ENCODE measurements around the gene SMYD4. TPM values are rescaled to one million over a fixed set of nuclear protein-coding genes. Genes with fewer than 3 reads are reported as not detected.

SMYD4 gene
- total RNA-seq (10 to 100 TPM; 15.0 to 19.2 TPM), polyA plus RNA-seq (1 to 10 TPM; 2.4 to 9.5 TPM)
- long read RNA-seq, donor 1, full-length matches to known transcripts = 18 of 33 reads
- long read RNA-seq, donor 1, partial matches to known transcripts = 8 of 33 reads
- long read RNA-seq, donor 1, other reads (novel, unspliced or antisense) = 7 of 33 reads
- long read RNA-seq, donor 2, full-length matches to known transcripts = 2 of 8 reads
- long read RNA-seq, donor 2, partial matches to known transcripts = 2 of 8 reads
- long read RNA-seq, donor 2, other reads (novel, unspliced or antisense) = 4 of 8 reads

DNA sequence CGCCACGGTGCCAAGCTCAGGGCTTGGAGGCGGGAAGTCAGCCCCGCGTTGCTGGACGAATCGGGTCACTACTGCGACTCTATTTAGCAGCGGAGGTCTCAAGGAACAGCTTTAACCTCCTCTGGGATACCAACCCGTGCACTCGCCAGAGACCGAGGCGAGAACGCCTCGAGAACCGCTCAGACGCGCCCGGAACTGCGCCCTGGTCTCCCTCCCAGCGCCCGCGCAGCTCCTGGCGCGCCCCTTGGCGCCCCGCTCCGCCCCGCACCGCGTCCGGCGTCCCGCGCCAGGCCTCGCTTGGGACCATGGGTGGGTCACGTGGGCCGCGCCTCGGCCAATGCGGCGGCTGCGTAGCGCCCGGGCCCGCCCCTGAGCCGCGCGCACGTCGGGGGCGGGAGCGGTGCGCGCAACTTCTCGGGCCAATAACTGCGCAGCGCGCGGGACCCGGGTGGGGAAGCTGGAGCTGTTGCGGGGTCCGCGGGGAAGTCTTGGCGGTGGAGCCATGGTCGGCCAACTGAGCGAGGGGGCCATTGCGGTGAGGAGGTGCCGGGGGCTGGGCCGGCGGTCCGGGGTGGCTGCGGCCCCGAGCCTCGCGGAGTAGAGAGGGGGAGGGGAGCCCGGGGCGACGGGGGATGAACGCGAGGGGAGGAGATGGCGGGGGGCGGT is at the start of gene SMYD4, which contains the start of gene RPA1:
Gene SMYD4 (minus strand): TSS at position 311 of the 666 bp plus-strand sequence. CDS start 1,908 bp downstream, outside the sequence.
Gene RPA1 (plus strand): TSS at position 414 of the 666 bp plus-strand sequence. CDS start 89 bp downstream, at position 503.
- no peaks in the 10 kb centered on the region for H3K36me3 ChIP-seq (ENCODE audit: control insufficient read depth in 1 of 2, insufficient read depth in 2 of 2, low read length in 1 of 2)
- DNase-seq = peak; percentile 93 to 97
- no peaks in the 10 kb centered on the region for H3K9me3 ChIP-seq (ENCODE audit: control insufficient read depth, low read length)

GRCh38 chr17:1878419-1879121 is 48.9 kb upstream of the SMYD4 start:
- intact Hi-C loops (cut with DNase I) = loop anchor here in 1 of 2 donors (10.0 kb wide), 1 partner anchor 214 kb away; no protein-coding TSS in a partner anchor
- Histone ChIP-seq H3K9me3 (ENCODE audit: control insufficient read depth, low read length) (no peaks in the 10 kb centered on the region), H3K4me3 (ENCODE audit: low read length in 2 of 2) (no peak overlapping the region), H3K36me3 (ENCODE audit: control insufficient read depth in 1 of 2, insufficient read depth in 2 of 2, low read length in 1 of 2) (peaks cover 3 to 7% of the 10 kb centered on the region in 2 donors), H3K27ac (ENCODE audit: low read depth in 1 of 2, low read length in 2 of 2) (no peak overlapping the region), H3K27me3 (ENCODE audit: control insufficient read depth in 1 of 2, insufficient read depth in 2 of 2, low read length in 1 of 2) (no peaks in the 10 kb centered on the region), H3K4me1 (ENCODE audit: control insufficient read depth in 1 of 2, insufficient read depth in 2 of 2, low read length in 2 of 2) (no peaks in the 10 kb centered on the region)
- WGBS, 2 donors = 77 to 78% methylated on average over 17 of the region's 17 CpGs
- no peak for ATAC-seq (ENCODE audit: low FRiP score)
- no peak for DNase-seq

More for the DNA sequence above, at the start of gene SMYD4, which contains the start of gene RPA1:
- WGBS, 2 donors = 0 to 1% methylated on average over 64 to 83 of the region's 83 CpGs
- intact Hi-C loops (cut with DNase I) = loop anchor here (2.0 to 10.0 kb wide), 3 partner anchors 105 to 113 kb away; partner anchors contain the start of gene WDR81 (in 2 of the 2)
- peak; percentile 99 for ATAC-seq (ENCODE audit: low FRiP score)
- Histone ChIP-seq H3K4me1 (ENCODE audit: control insufficient read depth in 1 of 2, insufficient read depth in 2 of 2, low read length in 2 of 2) (no peaks in the 10 kb centered on the region), H3K27ac (ENCODE audit: low read depth in 1 of 2, low read length in 2 of 2) (peak within 1 kb of the TSS in 1 of 2 donors; percentile 27), H3K27me3 (ENCODE audit: control insufficient read depth in 1 of 2, insufficient read depth in 2 of 2, low read length in 1 of 2) (no peaks in the 10 kb centered on the region), H3K4me3 (ENCODE audit: low read length in 2 of 2) (peak within 1 kb of the TSS; percentile 58 to 76)

GRCh38 chr17:1875597-1875996 is 45.9 kb upstream of the SMYD4 start:
- ATAC-seq (ENCODE audit: low FRiP score) = no peak
- DNase-seq = no peak
- no peak overlapping the region for H3K4me3 ChIP-seq (ENCODE audit: low read length in 2 of 2)
- no peaks in the 10 kb centered on the region for H3K4me1 ChIP-seq (ENCODE audit: control insufficient read depth in 1 of 2, insufficient read depth in 2 of 2, low read length in 2 of 2)
- intact Hi-C loops (cut with DNase I) = loop anchor here in 1 of 2 donors (10.0 kb wide), 1 partner anchor 211 kb away; no protein-coding TSS in a partner anchor
- H3K9me3 ChIP-seq (ENCODE audit: control insufficient read depth, low read length) = no peaks in the 10 kb centered on the region
- 88 to 90% methylated on average over 4 of the region's 4 CpGs for WGBS, 2 donors
- no peak overlapping the region for H3K27ac ChIP-seq (ENCODE audit: low read depth in 1 of 2, low read length in 2 of 2)
- no peaks in the 10 kb centered on the region for H3K27me3 ChIP-seq (ENCODE audit: control insufficient read depth in 1 of 2, insufficient read depth in 2 of 2, low read length in 1 of 2)
- H3K36me3 ChIP-seq (ENCODE audit: control insufficient read depth in 1 of 2, insufficient read depth in 2 of 2, low read length in 1 of 2) = peaks cover 0 to 5% of the 10 kb centered on the region in 2 donors

- Histone ChIP-seq H3K4me1 (ENCODE audit: control insufficient read depth in 1 of 2, insufficient read depth in 2 of 2, low read length in 2 of 2) (no peaks in the 10 kb centered on the region), H3K36me3 (ENCODE audit: control insufficient read depth in 1 of 2, insufficient read depth in 2 of 2, low read length in 1 of 2) (peaks cover 0 to 2% of the 10 kb centered on the region in 2 donors), H3K27me3 (ENCODE audit: control insufficient read depth in 1 of 2, insufficient read depth in 2 of 2, low read length in 1 of 2) (no peaks in the 10 kb centered on the region), H3K27ac (ENCODE audit: low read depth in 1 of 2, low read length in 2 of 2) (no peak overlapping the region), H3K4me3 (ENCODE audit: low read length in 2 of 2) (no peak overlapping the region), H3K9me3 (ENCODE audit: control insufficient read depth, low read length) (no peaks in the 10 kb centered on the region)
- intact Hi-C loops (cut with DNase I) = loop anchor here in 1 of 2 donors (10.0 kb wide), 1 partner anchor 209 kb away; no protein-coding TSS in a partner anchor
- DNase-seq (no peak), ATAC-seq (ENCODE audit: low FRiP score) (no peak)
- 91 to 93% methylated on average over 9 of the region's 9 CpGs for WGBS, 2 donors
These were observed 43.7 kb upstream of the SMYD4 start for GRCh38 chr17:1873418-1873817.

GRCh38 chr17:1872976-1873375 is 43.3 kb upstream of the SMYD4 start:
- H3K4me3 ChIP-seq (ENCODE audit: low read length in 2 of 2) = no peak overlapping the region
- ATAC-seq (ENCODE audit: low FRiP score) (no peak), DNase-seq (no peak)
- H3K9me3 ChIP-seq (ENCODE audit: control insufficient read depth, low read length) = no peaks in the 10 kb centered on the region
- WGBS, 2 donors = 89 to 91% methylated on average over 4 of the region's 4 CpGs
- no peaks in the 10 kb centered on the region for H3K27me3 ChIP-seq (ENCODE audit: control insufficient read depth in 1 of 2, insufficient read depth in 2 of 2, low read length in 1 of 2)
- intact Hi-C loops (cut with DNase I) = loop anchor here in 1 of 2 donors (10.0 kb wide), 1 partner anchor 208 kb away; no protein-coding TSS in a partner anchor
- H3K36me3 ChIP-seq (ENCODE audit: control insufficient read depth in 1 of 2, insufficient read depth in 2 of 2, low read length in 1 of 2) = peaks cover 0 to 2% of the 10 kb centered on the region in 2 donors
- H3K4me1 ChIP-seq (ENCODE audit: control insufficient read depth in 1 of 2, insufficient read depth in 2 of 2, low read length in 2 of 2) = no peaks in the 10 kb centered on the region
- no peak overlapping the region for H3K27ac ChIP-seq (ENCODE audit: low read depth in 1 of 2, low read length in 2 of 2)

DNA sequence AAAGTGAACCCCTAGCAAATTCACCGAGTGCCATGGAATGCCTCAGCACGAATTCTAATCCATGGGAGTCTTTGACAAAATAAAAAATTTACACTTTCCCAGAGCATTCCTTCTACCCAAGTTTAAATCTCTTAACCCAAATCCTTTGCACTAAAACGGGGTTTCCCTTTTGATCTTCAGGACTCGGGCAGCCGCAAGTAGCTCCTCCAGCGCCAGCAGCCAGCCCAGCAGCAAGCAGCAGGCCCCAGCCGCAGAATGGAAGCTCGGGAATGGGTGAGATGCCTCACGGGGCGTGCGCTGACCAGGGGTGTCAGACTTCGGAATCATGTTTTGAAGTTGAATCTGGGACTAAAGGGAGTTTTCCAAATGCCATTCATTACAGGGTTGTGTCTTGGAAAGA is 42.6 kb upstream of the SMYD4 start:
- peaks cover 0 to 2% of the 10 kb centered on the region in 2 donors for H3K36me3 ChIP-seq (ENCODE audit: control insufficient read depth in 1 of 2, insufficient read depth in 2 of 2, low read length in 1 of 2)
- DNase-seq = no peak
- intact Hi-C loops (cut with DNase I) = loop anchor here in 1 of 2 donors (10.0 kb wide), 1 partner anchor 207 kb away; no protein-coding TSS in a partner anchor
- no peaks in the 10 kb centered on the region for H3K4me1 ChIP-seq (ENCODE audit: control insufficient read depth in 1 of 2, insufficient read depth in 2 of 2, low read length in 2 of 2)
- H3K27ac ChIP-seq (ENCODE audit: low read depth in 1 of 2, low read length in 2 of 2) = no peak overlapping the region
- no peak overlapping the region for H3K4me3 ChIP-seq (ENCODE audit: low read length in 2 of 2)
- H3K27me3 ChIP-seq (ENCODE audit: control insufficient read depth in 1 of 2, insufficient read depth in 2 of 2, low read length in 1 of 2) = no peaks in the 10 kb centered on the region
- ATAC-seq (ENCODE audit: low FRiP score) = no peak
- 90 to 92% methylated on average over 12 of the region's 12 CpGs for WGBS, 2 donors
- no peaks in the 10 kb centered on the region for H3K9me3 ChIP-seq (ENCODE audit: control insufficient read depth, low read length)

GRCh38 chr17:1871756-1872155 is 42.1 kb upstream of the SMYD4 start:
- Histone ChIP-seq H3K27ac (ENCODE audit: low read depth in 1 of 2, low read length in 2 of 2) (no peak overlapping the region), H3K36me3 (ENCODE audit: control insufficient read depth in 1 of 2, insufficient read depth in 2 of 2, low read length in 1 of 2) (peaks cover 0 to 2% of the 10 kb centered on the region in 2 donors), H3K27me3 (ENCODE audit: control insufficient read depth in 1 of 2, insufficient read depth in 2 of 2, low read length in 1 of 2) (no peaks in the 10 kb centered on the region), H3K4me1 (ENCODE audit: control insufficient read depth in 1 of 2, insufficient read depth in 2 of 2, low read length in 2 of 2) (no peaks in the 10 kb centered on the region), H3K9me3 (ENCODE audit: control insufficient read depth, low read length) (no peaks in the 10 kb centered on the region), H3K4me3 (ENCODE audit: low read length in 2 of 2) (no peak overlapping the region)
- DNase-seq (no peak), ATAC-seq (ENCODE audit: low FRiP score) (no peak)
- 80 to 85% methylated on average over 5 of the region's 5 CpGs for WGBS, 2 donors
- intact Hi-C loops (cut with DNase I) = loop anchor here in 1 of 2 donors (10.0 kb wide), 1 partner anchor 207 kb away; no protein-coding TSS in a partner anchor

- DNase-seq = no peak
- intact Hi-C loops (cut with DNase I) = loop anchor here in 1 of 2 donors (10.0 kb wide), 1 partner anchor 206 kb away; no protein-coding TSS in a partner anchor
- WGBS, 2 donors = 76 to 81% methylated on average over 3 of the region's 3 CpGs
- ATAC-seq (ENCODE audit: low FRiP score) = no peak
- H3K9me3 ChIP-seq (ENCODE audit: control insufficient read depth, low read length) = no peaks in the 10 kb centered on the region
- no peak overlapping the region for H3K4me3 ChIP-seq (ENCODE audit: low read length in 2 of 2)
- H3K36me3 ChIP-seq (ENCODE audit: control insufficient read depth in 1 of 2, insufficient read depth in 2 of 2, low read length in 1 of 2) = peaks cover 0 to 2% of the 10 kb centered on the region in 2 donors
- no peaks in the 10 kb centered on the region for H3K4me1 ChIP-seq (ENCODE audit: control insufficient read depth in 1 of 2, insufficient read depth in 2 of 2, low read length in 2 of 2)
- H3K27ac ChIP-seq (ENCODE audit: low read depth in 1 of 2, low read length in 2 of 2) = no peak overlapping the region
- H3K27me3 ChIP-seq (ENCODE audit: control insufficient read depth in 1 of 2, insufficient read depth in 2 of 2, low read length in 1 of 2) = no peaks in the 10 kb centered on the region
These were observed 40.9 kb upstream of the SMYD4 start for GRCh38 chr17:1870592-1870991.

All from aorta (tissue), 5 donors.